Measurements from ENCODE around the gene CELF1.
A peak's percentile ranks its signal among the peaks of the same experiment; 100 is the strongest.
"Not testable (repeated sequence)": the region's sequence is repeated elsewhere in the genome, so short reads cannot be mapped to it uniquely, and the experiment has no call there.

The CELF1 gene

GRCh38 chr11:47577460-47578041 is 24.6 kb upstream of the CELF1 start:
- H3K27ac ChIP-seq, result peak overlapping the region; percentile 65
- DNase-seq (ENCODE audit: low read depth, low spot score), result no peak

- H3K27ac ChIP-seq, result no peak overlapping the region
- no peak for DNase-seq (ENCODE audit: low read depth, low spot score)
Observed at GRCh38 chr11:47573321-47573720, 20.4 kb upstream of the CELF1 start.

- peak overlapping the region; percentile 50 for H3K27ac ChIP-seq
- DNase-seq (ENCODE audit: low read depth, low spot score), result no peak
Observed at GRCh38 chr11:47572715-47573255, 19.9 kb upstream of the CELF1 start.

- DNase-seq (ENCODE audit: low read depth, low spot score), result no peak
- H3K27ac ChIP-seq, result peak overlapping the region; percentile 50
Observed at GRCh38 chr11:47571895-47572294, 19.0 kb upstream of the CELF1 start.

- H3K27ac ChIP-seq, result peak overlapping the region; percentile 50
- DNase-seq (ENCODE audit: low read depth, low spot score), result no peak
Observed at GRCh38 chr11:47571357-47571729, 18.4 kb upstream of the CELF1 start.

GRCh38 chr11:47570651-47571356 is 17.9 kb upstream of the CELF1 start:
- peak overlapping the region; percentile 50 for H3K27ac ChIP-seq
- no peak for DNase-seq (ENCODE audit: low read depth, low spot score)

- no peak for DNase-seq (ENCODE audit: low read depth, low spot score)
- no peak overlapping the region for H3K27ac ChIP-seq
Observed at GRCh38 chr11:47569646-47570045, 16.7 kb upstream of the CELF1 start.

- no peak for DNase-seq (ENCODE audit: low read depth, low spot score)
- peak overlapping the region; percentile 43 for H3K27ac ChIP-seq
Observed at GRCh38 chr11:47566149-47566698, 13.3 kb upstream of the CELF1 start.

GRCh38 chr11:47565340-47566148 is 12.6 kb upstream of the CELF1 start, which contains the start of gene PTPMT1:
TSS of gene PTPMT1 (plus strand) at chr11:47565599. CDS start at chr11:47565623, 24 bp downstream.
- peak within 1 kb of the TSS; percentile 43 for H3K27ac ChIP-seq
- DNase-seq (ENCODE audit: low read depth, low spot score), result no peak

GRCh38 chr11:47564933-47565339 is 12.0 kb upstream of the CELF1 start:
- peak overlapping the region; percentile 43 for H3K27ac ChIP-seq
- no peak for DNase-seq (ENCODE audit: low read depth, low spot score)

- not testable (repeated sequence) for DNase-seq (ENCODE audit: low read depth, low spot score); H3K27ac ChIP-seq
Observed at GRCh38 chr11:47564366-47564765, 11.4 kb upstream of the CELF1 start.

GRCh38 chr11:47562393-47562792 is 9.5 kb upstream of the CELF1 start:
- not testable (repeated sequence) for H3K27ac ChIP-seq; DNase-seq (ENCODE audit: low read depth, low spot score)

GRCh38 chr11:47560426-47560825 is 7.5 kb upstream of the CELF1 start:
- no peak for DNase-seq (ENCODE audit: low read depth, low spot score)
- no peak overlapping the region for H3K27ac ChIP-seq

GRCh38 chr11:47558695-47559094 is 5.8 kb upstream of the CELF1 start:
- no peak overlapping the region for H3K27ac ChIP-seq
- no peak for DNase-seq (ENCODE audit: low read depth, low spot score)

- not testable (repeated sequence) for DNase-seq (ENCODE audit: low read depth, low spot score); H3K27ac ChIP-seq
Observed at GRCh38 chr11:47557004-47557403, 4.1 kb upstream of the CELF1 start.

GRCh38 chr11:47553406-47553743 is 443 bp upstream of the CELF1 start:
- peak overlapping the region; percentile 87 for H3K27ac ChIP-seq
- DNase-seq (ENCODE audit: low read depth, low spot score), result no peak

GRCh38 chr11:47552056-47552565 is 821 bp downstream of the CELF1 start:
- no peak for DNase-seq (ENCODE audit: low read depth, low spot score)
- H3K27ac ChIP-seq, result peak overlapping the region; percentile 87

GRCh38 chr11:47551086-47551485 is 1.8 kb downstream of the CELF1 start:
- no peak for DNase-seq (ENCODE audit: low read depth, low spot score)
- peak overlapping the region; percentile 87 for H3K27ac ChIP-seq

- peak overlapping the region; percentile 87 for H3K27ac ChIP-seq
- no peak for DNase-seq (ENCODE audit: low read depth, low spot score)
Observed at GRCh38 chr11:47550288-47551047, 2.5 kb downstream of the CELF1 start.

GRCh38 chr11:47546274-47546673 is 6.7 kb downstream of the CELF1 start:
- not testable (repeated sequence) for DNase-seq (ENCODE audit: low read depth, low spot score); H3K27ac ChIP-seq
